Mesendoderm (in vitro differentiated cells): ENCODE results near the gene LMX1A.

Experiments used
- DNase-seq: peaks from one replicate; pipeline ENCODE4 v3.0.0; 2013
- H2AK5ac ChIP-seq: 2 replicates; pipeline ENCODE4 v1.6.1; 2013; ENCODE audit warnings: low read length, inconsistent platforms
- H2BK120ac ChIP-seq: 2 replicates; pipeline ENCODE4 v1.6.1; 2013; ENCODE audit warnings: low read depth, mild to moderate bottlenecking, low read length, moderate library complexity, mixed read lengths
- H2BK15ac ChIP-seq: replicated peaks from 2 replicates; pipeline ENCODE4 v1.6.1; 2013; ENCODE audit warnings: low read depth, mild to moderate bottlenecking, moderate library complexity
- H2BK5ac ChIP-seq: 2 replicates; pipeline ENCODE4 v1.6.1; 2013; ENCODE audit warnings: low read length, inconsistent platforms
- H3K18ac ChIP-seq: 2 replicates; pipeline ENCODE4 v1.6.1; 2013; ENCODE audit warnings: mild to moderate bottlenecking, low read length, mixed read lengths
- H3K23ac ChIP-seq: one replicate; pipeline ENCODE4 v1.6.1; 2013; ENCODE audit warnings: low read length
- H3K27ac ChIP-seq: 2 replicates; pipeline ENCODE4 v1.5.1; 2013; ENCODE audit warnings: low read depth, mild to moderate bottlenecking, inconsistent platforms, low read length, moderate library complexity
- H3K27me3 ChIP-seq: 2 replicates; pipeline ENCODE4 v1.6.1; 2013; ENCODE audit warnings: low read length, control low read depth, mild to moderate bottlenecking, inconsistent platforms; ENCODE audit not compliant: insufficient read depth, poor library complexity
- H3K36me3 ChIP-seq: 2 replicates; pipeline ENCODE4 v1.6.1; 2013; ENCODE audit warnings: low read length, inconsistent platforms; ENCODE audit not compliant: control insufficient read depth, insufficient read depth
- H3K4ac ChIP-seq: one replicate; pipeline ENCODE4 v1.6.1; 2013; ENCODE audit warnings: low read depth, mild to moderate bottlenecking, low read length, moderate library complexity
- H3K4me1 ChIP-seq: 2 replicates; pipeline ENCODE4 v1.6.1; 2013; ENCODE audit warnings: low read depth, low read length, inconsistent platforms; ENCODE audit not compliant: control insufficient read depth
- H3K4me2 ChIP-seq: 2 replicates; pipeline ENCODE4 v1.6.1; 2013; ENCODE audit warnings: low read length
- H3K4me3 ChIP-seq: 2 replicates; pipeline ENCODE4 v1.5.1; 2013; ENCODE audit warnings: mild to moderate bottlenecking, low read length
- H3K56ac ChIP-seq: one replicate; pipeline ENCODE4 v1.6.1; 2013; ENCODE audit warnings: low read length
- H3K79me1 ChIP-seq: 2 replicates; pipeline ENCODE4 v1.6.1; 2013; ENCODE audit warnings: low read length, inconsistent platforms
- H3K79me2 ChIP-seq: 2 replicates; pipeline ENCODE4 v1.6.1; 2013; ENCODE audit warnings: mild to moderate bottlenecking, low read length; ENCODE audit not compliant: control insufficient read depth, insufficient read depth
- H3K9ac ChIP-seq: 2 replicates; pipeline ENCODE4 v1.6.1; 2013; ENCODE audit warnings: low read length, inconsistent platforms
- H4K5ac ChIP-seq: one replicate; pipeline ENCODE4 v1.6.1; 2013; ENCODE audit warnings: low read length
- H4K8ac ChIP-seq: one replicate; pipeline ENCODE4 v1.6.1; 2013; ENCODE audit warnings: low read depth, mild to moderate bottlenecking, control low read depth, low read length, moderate library complexity
- WGBS: extraction: QIAGEN DNeasy Blood & Tissue Kit; methylation state at CpG from one replicate; pipeline ENCODE4 v1.1.7; 2013; ENCODE audit warnings: low lambda C conversion rate, missing lambda C conversion rate; ENCODE audit not compliant: insufficient coverage; ENCODE audit errors: extremely low coverage; 5-methylcytosine and 5-hydroxymethylcytosine counted together

The LMX1A gene

DNA sequence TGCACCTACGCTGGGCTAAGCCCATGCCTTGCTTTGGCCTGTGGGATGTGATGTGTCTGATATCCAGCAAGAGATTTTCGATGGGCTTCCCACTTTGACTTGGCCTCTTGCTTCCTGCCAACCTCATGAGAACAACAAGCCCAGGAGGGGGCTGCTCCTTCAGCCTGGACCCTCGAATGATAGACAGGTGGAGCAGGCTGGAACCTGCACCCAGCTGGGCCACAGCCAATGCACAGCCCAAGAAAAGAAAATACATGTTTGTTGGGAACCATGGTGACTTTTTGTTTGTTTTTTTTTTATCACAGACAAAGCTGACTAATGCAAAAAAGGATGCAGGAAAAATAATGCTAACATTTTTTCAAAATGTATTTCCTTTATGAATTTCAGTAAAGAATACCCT, 144.3 kb downstream of the LMX1A start:
- no peaks in the 10 kb centered on the region for H3K27me3 ChIP-seq
- no peak overlapping the region for H3K4me3 ChIP-seq
- no peak overlapping the region for H4K5ac ChIP-seq
- no peak overlapping the region for H3K9ac ChIP-seq
- no peak overlapping the region for H3K4me2 ChIP-seq
- no peak overlapping the region for H2BK15ac ChIP-seq
- H3K18ac ChIP-seq: no peak overlapping the region
- no peaks in the 10 kb centered on the region for H3K36me3 ChIP-seq
- H3K79me1 ChIP-seq: no peaks in the 10 kb centered on the region
- no peak overlapping the region for H4K8ac ChIP-seq
- no CpG with 5 or more reads among the region's 3 CpGs for WGBS
- H3K79me2 ChIP-seq: no peaks in the 10 kb centered on the region
- no peak overlapping the region for H3K27ac ChIP-seq
- no peak overlapping the region for H3K4ac ChIP-seq
- H2AK5ac ChIP-seq: no peak overlapping the region
- no peak overlapping the region for H2BK120ac ChIP-seq
- DNase-seq: no peak
- H3K23ac ChIP-seq: no peak overlapping the region
- H3K56ac ChIP-seq: no peak overlapping the region
- H3K4me1 ChIP-seq: no peaks in the 10 kb centered on the region
- H2BK5ac ChIP-seq: no peak overlapping the region

DNA sequence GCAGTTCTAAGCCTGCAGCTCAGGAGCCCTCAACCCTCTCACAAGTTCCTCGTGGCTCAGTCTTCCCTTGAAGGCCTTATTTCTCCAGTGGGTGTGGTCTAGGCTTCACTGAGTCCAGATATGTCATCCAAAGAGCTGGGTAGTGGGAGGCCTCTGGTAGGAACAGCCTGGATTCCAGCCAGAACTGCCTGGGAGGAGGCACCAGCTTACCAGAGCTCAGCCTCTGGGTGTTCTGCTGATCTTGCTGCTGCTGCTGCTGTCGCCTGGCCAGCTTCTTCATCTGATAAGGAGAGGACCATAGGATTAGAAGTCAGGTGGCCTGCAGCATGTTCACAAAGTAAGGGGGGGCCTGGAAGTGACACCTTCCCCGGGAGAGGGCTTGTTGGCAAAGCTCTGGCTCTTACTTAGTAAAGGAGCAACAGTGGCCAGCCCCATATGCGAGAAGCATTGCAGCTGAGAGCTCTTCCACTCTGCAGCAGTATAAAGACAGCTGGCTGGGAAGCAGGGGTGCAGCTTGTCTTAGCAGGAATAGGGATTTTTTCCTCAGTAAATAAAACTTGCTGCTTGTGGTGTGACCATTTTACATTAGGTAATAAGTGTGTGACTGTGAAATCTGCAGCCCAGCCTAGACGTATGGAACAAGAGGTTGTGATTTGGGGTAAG, 148.5 kb downstream of the LMX1A start:
- DNase-seq: no peak
- no peak overlapping the region for H3K27ac ChIP-seq
- no peak overlapping the region for H2BK5ac ChIP-seq
- no peak overlapping the region for H3K4me3 ChIP-seq
- no peak overlapping the region for H2BK120ac ChIP-seq
- H3K36me3 ChIP-seq: no peaks in the 10 kb centered on the region
- no peaks in the 10 kb centered on the region for H3K4me1 ChIP-seq
- no peak overlapping the region for H4K5ac ChIP-seq
- no peak overlapping the region for H3K56ac ChIP-seq
- no peaks in the 10 kb centered on the region for H3K79me1 ChIP-seq
- H3K23ac ChIP-seq: no peak overlapping the region
- WGBS: no CpG with 5 or more reads among the region's 5 CpGs
- H3K9ac ChIP-seq: no peak overlapping the region
- H2BK15ac ChIP-seq: no peak overlapping the region
- no peak overlapping the region for H3K4me2 ChIP-seq
- no peak overlapping the region for H3K4ac ChIP-seq
- H3K27me3 ChIP-seq: no peaks in the 10 kb centered on the region
- no peak overlapping the region for H4K8ac ChIP-seq
- H3K18ac ChIP-seq: no peak overlapping the region
- no peaks in the 10 kb centered on the region for H3K79me2 ChIP-seq
- no peak overlapping the region for H2AK5ac ChIP-seq

DNA sequence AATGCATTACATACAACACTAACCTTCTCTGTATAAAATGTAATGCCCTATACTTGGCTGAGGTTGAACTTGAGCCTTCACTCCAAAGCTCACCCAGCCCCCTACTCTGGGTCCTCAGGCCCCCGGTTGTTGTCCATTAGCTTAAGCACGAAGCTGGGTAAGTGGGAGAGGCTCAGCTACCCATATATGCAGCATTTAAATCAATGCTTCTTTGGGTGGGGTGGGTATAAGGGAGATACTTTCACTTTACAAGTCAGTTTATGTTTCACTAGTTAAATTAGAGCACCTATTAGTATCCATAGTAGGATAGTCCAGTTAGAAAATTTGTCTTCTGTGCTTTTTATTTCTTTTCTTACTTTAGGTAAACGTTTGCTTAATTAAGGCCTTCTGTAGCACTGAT, 151.4 kb downstream of the LMX1A start:
- Histone ChIP-seq H3K79me1 (no peaks in the 10 kb centered on the region), H2BK15ac (no peak overlapping the region), H3K79me2 (no peaks in the 10 kb centered on the region), H4K5ac (no peak overlapping the region), H3K36me3 (no peaks in the 10 kb centered on the region), H3K18ac (no peak overlapping the region), H3K9ac (no peak overlapping the region), H2AK5ac (no peak overlapping the region), H3K27me3 (no peaks in the 10 kb centered on the region), H3K27ac (no peak overlapping the region), H2BK120ac (no peak overlapping the region), H2BK5ac (no peak overlapping the region), H3K4ac (no peak overlapping the region), H3K4me3 (no peak overlapping the region), H4K8ac (no peak overlapping the region), H3K4me1 (no peaks in the 10 kb centered on the region), H3K23ac (no peak overlapping the region), H3K4me2 (no peak overlapping the region), H3K56ac (no peak overlapping the region)
- WGBS: no CpG with 5 or more reads among the region's 3 CpGs
- DNase-seq: no peak

DNA sequence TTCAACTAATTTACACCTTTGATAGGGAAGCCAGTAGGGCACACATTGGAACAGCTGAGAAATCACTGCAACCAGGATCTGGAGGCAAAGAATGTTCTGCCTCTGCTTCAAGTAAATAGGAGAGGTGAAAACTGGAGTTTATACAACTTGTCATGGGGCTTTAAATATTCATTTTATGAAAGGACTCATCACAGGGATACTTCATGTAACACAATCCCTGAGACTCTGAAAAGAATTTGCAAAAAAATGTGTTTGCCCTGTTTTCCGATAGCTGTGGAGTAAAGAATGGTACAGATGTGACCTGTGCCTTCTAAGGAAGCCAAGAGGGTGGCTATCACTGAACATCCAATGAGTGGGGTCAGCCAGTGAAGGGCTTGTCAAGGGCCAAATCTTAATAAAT, 152.0 kb downstream of the LMX1A start:
- no peak overlapping the region for H4K5ac ChIP-seq
- H3K4me1 ChIP-seq: no peaks in the 10 kb centered on the region
- DNase-seq: no peak
- no peak overlapping the region for H3K56ac ChIP-seq
- H3K4ac ChIP-seq: no peak overlapping the region
- H3K79me1 ChIP-seq: no peaks in the 10 kb centered on the region
- no peak overlapping the region for H2BK120ac ChIP-seq
- H3K4me3 ChIP-seq: no peak overlapping the region
- H3K36me3 ChIP-seq: no peaks in the 10 kb centered on the region
- no peak overlapping the region for H2BK15ac ChIP-seq
- H3K4me2 ChIP-seq: no peak overlapping the region
- H4K8ac ChIP-seq: no peak overlapping the region
- H3K23ac ChIP-seq: no peak overlapping the region
- no peak overlapping the region for H3K9ac ChIP-seq
- H3K27ac ChIP-seq: no peak overlapping the region
- H2AK5ac ChIP-seq: no peak overlapping the region
- H3K79me2 ChIP-seq: no peaks in the 10 kb centered on the region
- WGBS: no CpG with 5 or more reads among the region's 1 CpG
- H3K18ac ChIP-seq: no peak overlapping the region
- no peak overlapping the region for H2BK5ac ChIP-seq
- H3K27me3 ChIP-seq: no peaks in the 10 kb centered on the region

DNA sequence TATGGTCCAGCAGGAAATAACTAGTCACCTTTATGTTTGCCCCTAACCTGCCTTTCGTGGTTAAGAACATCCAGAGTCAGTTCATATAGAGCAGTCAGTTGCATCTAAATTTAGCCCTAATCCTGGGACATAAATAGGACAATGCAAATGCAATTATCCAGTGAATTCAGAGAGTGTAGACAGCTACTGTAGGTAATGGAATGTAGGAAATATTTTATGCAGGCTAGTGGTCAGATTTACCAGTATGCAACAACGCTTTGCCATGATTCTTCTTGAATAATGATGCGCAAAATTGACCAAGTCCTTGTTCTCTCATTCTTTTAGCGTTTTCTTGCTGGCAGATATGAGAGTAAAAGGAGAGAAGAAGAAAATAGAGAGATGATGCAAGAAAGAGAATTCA, 165.4 kb downstream of the LMX1A start:
- Histone ChIP-seq H2BK15ac (no peak overlapping the region), H3K79me1 (no peaks in the 10 kb centered on the region), H2BK5ac (no peak overlapping the region), H3K27me3 (no peaks in the 10 kb centered on the region), H3K36me3 (no peaks in the 10 kb centered on the region), H4K8ac (no peak overlapping the region), H3K27ac (no peak overlapping the region), H3K4me2 (no peak overlapping the region), H3K79me2 (no peaks in the 10 kb centered on the region), H3K9ac (no peak overlapping the region), H4K5ac (no peak overlapping the region), H2AK5ac (no peak overlapping the region), H3K4me3 (no peak overlapping the region), H3K4ac (no peak overlapping the region), H3K23ac (no peak overlapping the region), H3K56ac (no peak overlapping the region), H3K18ac (no peak overlapping the region), H3K4me1 (no peaks in the 10 kb centered on the region), H2BK120ac (no peak overlapping the region)
- no peak for DNase-seq
- no CpG with 5 or more reads among the region's 4 CpGs for WGBS

DNA sequence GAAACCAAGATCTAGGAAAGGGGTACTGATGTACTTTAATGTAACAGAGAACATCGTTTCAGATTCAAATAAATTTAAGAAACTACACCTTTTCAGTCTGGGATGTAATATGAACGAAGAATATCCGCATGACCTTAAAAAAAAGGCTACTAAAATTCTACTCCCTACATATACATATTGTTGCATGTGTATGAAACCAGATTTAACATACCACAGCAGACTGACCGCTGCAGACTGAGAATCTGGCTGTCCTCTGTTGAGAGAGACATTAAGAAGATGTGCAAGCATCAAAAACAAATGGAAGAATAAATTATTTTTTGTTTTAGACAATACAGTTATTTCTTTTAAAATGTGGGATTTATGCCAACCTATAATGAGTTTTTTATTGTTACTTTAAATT, 166.6 kb downstream of the LMX1A start:
- Histone ChIP-seq H3K4me1 (no peaks in the 10 kb centered on the region), H3K4me2 (no peak overlapping the region), H3K27me3 (no peaks in the 10 kb centered on the region), H3K56ac (no peak overlapping the region), H3K4ac (no peak overlapping the region), H2AK5ac (no peak overlapping the region), H3K4me3 (no peak overlapping the region), H4K5ac (no peak overlapping the region), H3K79me2 (no peaks in the 10 kb centered on the region), H3K36me3 (no peaks in the 10 kb centered on the region), H2BK5ac (no peak overlapping the region), H3K27ac (no peak overlapping the region), H2BK15ac (no peak overlapping the region), H3K18ac (no peak overlapping the region), H3K9ac (no peak overlapping the region), H4K8ac (no peak overlapping the region), H3K23ac (no peak overlapping the region), H2BK120ac (no peak overlapping the region), H3K79me1 (no peaks in the 10 kb centered on the region)
- DNase-seq: no peak
- WGBS: no CpG with 5 or more reads among the region's 4 CpGs
